Measurements from ENCODE around the gene LGALS9.

- TF ChIP-seq CTCF (IDR thresholded peaks at IDR 0.05; ENCODE audit: extremely low read depth in 1 of 2, insufficient read depth in 1 of 2, low read depth in 1 of 2, low read length in 2 of 2): no peak
- no peak for TF ChIP-seq MAX (IDR thresholded peaks at IDR 0.05; ENCODE audit: insufficient read depth, insufficient read length)
Measured at GRCh38 chr17:27618417-27618816, 12.6 kb upstream of the LGALS9 start.

Data from endothelial cell of umbilical vein (primary cell).